SK-N-SH (cell line): ENCODE data around the gene SLBP. TPM values are rescaled to one million over a fixed set of nuclear protein-coding genes. Genes with fewer than 3 reads are reported as not detected.
A peak's percentile ranks its signal among the peaks of the same experiment; 100 is the strongest.

Source experiments
- CTCF ChIA-PET: fragments of 300-600, 350-600 bp; formaldehyde crosslinking; extraction: SDS; loops from one replicate; lab custom pipeline; 2021; lab: Yijun Ruan, JAX
- POLR2A ChIA-PET: fragments of 350-600 bp; sonication (Branson Sonifier 250); formaldehyde crosslinking; extraction: SDS; loops from one replicate; lab custom pipeline; 2020; ENCODE audit warnings: antibody characterized with exemption, inconsistent platforms; lab: Yijun Ruan, JAX
- DNase-seq: peaks from one replicate; pipeline ENCODE4 v3.0.0; 2012
- H2AFZ ChIP-seq: fragments of 200-600 bp; sonication (generic); 2 replicates; pipeline ENCODE4 v1.8.1; 2016; ENCODE audit warnings: antibody characterized with exemption, mild to moderate bottlenecking, low read depth
- H3F3A ChIP-seq: fragments of 200-600 bp; sonication (generic); replicated peaks from 2 replicates; pipeline ENCODE3; 2016; ENCODE audit warnings: antibody characterized with exemption, mild to moderate bottlenecking; ENCODE audit not compliant: insufficient read depth
- H3K27ac ChIP-seq, 2 experiments: fragments of 200-500 bp in 1 of 2; fragments of 200-600 bp in 1 of 2; sonication (Bioruptor generic) in 1 of 2; sonication (generic), shearing (Covaris generic) in 1 of 2; 2 replicates each; pipeline versions ENCODE4 v1.5.1 to v1.6.1; 2014 to 2016; ENCODE audit warnings: low read depth in 2 of 2, inconsistent platforms in 1 of 2, low read length in 1 of 2, mild to moderate bottlenecking in 1 of 2, mixed read lengths in 1 of 2
- H3K27me3 ChIP-seq: fragments of 200-600 bp; sonication (generic), shearing (Covaris generic); 2 replicates; pipeline ENCODE4 v1.6.1; 2016; ENCODE audit warnings: mixed run types; ENCODE audit not compliant: insufficient read depth
- H3K36me3 ChIP-seq, 2 experiments: fragments of 200-500 bp in 1 of 2; fragments of 200-600 bp in 1 of 2; sonication (Bioruptor generic) in 1 of 2; sonication (generic) in 1 of 2; replicated peaks in 1 of 2; 2 replicates each; pipeline versions ENCODE3 to v1.5.1; 2014 to 2016; ENCODE audit warnings: low read length in 1 of 2, mild to moderate bottlenecking in 1 of 2; ENCODE audit not compliant: insufficient read depth in 2 of 2, control insufficient read depth in 1 of 2
- H3K4me1 ChIP-seq, 2 experiments: fragments of 200-500 bp in 1 of 2; fragments of 200-600 bp in 1 of 2; sonication (Bioruptor generic) in 1 of 2; sonication (generic), shearing (Covaris generic) in 1 of 2; 2 replicates each; pipeline versions ENCODE4 v1.5.1 to v1.6.1; 2014 to 2016; ENCODE audit warnings: low read depth in 1 of 2, low read length in 1 of 2, mixed run types in 1 of 2; ENCODE audit not compliant: insufficient read depth in 2 of 2, control insufficient read depth in 1 of 2
- H3K4me2 ChIP-seq: fragments of 200-600 bp; sonication (generic), shearing (Covaris generic); 2 replicates; pipeline ENCODE4 v1.6.1; 2017; ENCODE audit warnings: mixed run types
- H3K4me3 ChIP-seq, 2 experiments: fragments of 200-500 bp in 1 of 2; fragments of 200-600 bp in 1 of 2; sonication (Bioruptor generic) in 1 of 2; sonication (generic), shearing (Covaris generic) in 1 of 2; 2 replicates each; pipeline versions ENCODE4 v1.5.1 to v1.8.1; 2014 to 2016; ENCODE audit warnings: low read depth in 2 of 2, inconsistent platforms in 1 of 2, low read length in 1 of 2, mild to moderate bottlenecking in 1 of 2, mixed read lengths in 1 of 2, moderate library complexity in 1 of 2
- H3K79me2 ChIP-seq: fragments of 200-600 bp; sonication (generic); 2 replicates; pipeline ENCODE4 v1.8.1; 2017; ENCODE audit warnings: mild to moderate bottlenecking; ENCODE audit not compliant: insufficient read depth
- H3K9ac ChIP-seq: fragments of 200-600 bp; sonication (generic); 2 replicates; pipeline ENCODE4 v1.6.1; 2017; ENCODE audit warnings: mixed run types
- H3K9me2 ChIP-seq: fragments of 200-600 bp; sonication (generic); 2 replicates; pipeline ENCODE4 v1.6.1; 2017; ENCODE audit warnings: mixed run types
- H3K9me3 ChIP-seq: fragments of 200-600 bp; sonication (generic); 2 replicates; pipeline ENCODE4 v1.6.1; 2017; ENCODE audit warnings: mixed run types, mild to moderate bottlenecking, moderate library complexity
- H4K20me1 ChIP-seq: fragments of 200-600 bp; sonication (generic); 2 replicates; pipeline ENCODE4 v1.6.1; 2017; ENCODE audit warnings: mild to moderate bottlenecking, mixed run types; ENCODE audit not compliant: insufficient read depth
- CHD2 ChIP-seq: fragments of 150-350 bp; IDR thresholded peaks from 2 replicates; pipeline ENCODE4 v1.6.1; 2018; ENCODE audit warnings: low read length; ENCODE audit not compliant: partially characterized antibody
- ELF1 ChIP-seq: IDR thresholded peaks from 2 replicates; pipeline ENCODE4 v1.4.0; 2012
- EP300 ChIP-seq, 2 experiments: IDR thresholded peaks; 2 replicates each; pipeline versions ENCODE4 v1.4.0 to v1.6.1; 2012; ENCODE audit warnings: borderline replicate concordance in 1 of 2, low read depth in 1 of 2, low read length in 1 of 2
- FOSL2 ChIP-seq: IDR thresholded peaks from 2 replicates; pipeline ENCODE4 v1.4.0; 2012; ENCODE audit warnings: low read depth, mild to moderate bottlenecking, moderate library complexity, borderline replicate concordance
- FOXJ3 ChIP-seq: sonication (generic); formaldehyde crosslinking; IDR thresholded peaks from 2 replicates; pipeline ENCODE4 v1.5.1; 2020; ENCODE audit warnings: mild to moderate bottlenecking, missing genetic modification reagents
- GATA2 ChIP-seq: sonication (generic); formaldehyde crosslinking; IDR thresholded peaks from 2 replicates; pipeline ENCODE4 v1.5.0; 2020; ENCODE audit warnings: mild to moderate bottlenecking, missing genetic modification reagents
- MXI1 ChIP-seq: IDR thresholded peaks from 2 replicates; pipeline ENCODE4 v1.6.1; 2012; ENCODE audit warnings: mild to moderate bottlenecking, low read depth, low read length, improper control_type of control experiment
- NFIC ChIP-seq: IDR thresholded peaks from 2 replicates; pipeline ENCODE4 v1.4.0; 2012; ENCODE audit warnings: borderline replicate concordance
- NRF1 ChIP-seq: IDR thresholded peaks from 2 replicates; pipeline ENCODE4 v1.6.1; 2012; ENCODE audit warnings: low read depth, mild to moderate bottlenecking, low read length
- POLR2AphosphoS5 ChIP-seq: IDR thresholded peaks from 2 replicates; pipeline ENCODE4 v1.6.1; 2012; ENCODE audit warnings: low read depth, low read length
- RFX5 ChIP-seq: IDR thresholded peaks from 2 replicates; pipeline ENCODE4 v1.6.1; 2012; ENCODE audit warnings: mild to moderate bottlenecking, improper control_type of control experiment, low read length
- SMC3 ChIP-seq: IDR thresholded peaks from 2 replicates; pipeline ENCODE4 v1.6.1; 2012; ENCODE audit warnings: low read depth, low read length, improper control_type of control experiment
- TCF12 ChIP-seq: IDR thresholded peaks from 2 replicates; pipeline ENCODE4 v1.4.0; 2012
- ZBTB33 ChIP-seq: IDR thresholded peaks from 2 replicates; pipeline ENCODE4 v1.4.0; 2012; ENCODE audit warnings: low read depth, borderline replicate concordance
- WGBS: methylation state at CpG from one replicate; pipeline ENCODE4 v1.1.6; 2017; ENCODE audit warnings: low lambda C conversion rate; 5-methylcytosine and 5-hydroxymethylcytosine counted together
- polyA plus RNA-seq, 3 experiments: library from polyadenylated mRNA; depleted of rRNA; stranded (reverse); fragments of >200 nt; gene quantifications; 2 replicates each; pipeline ENCODE4 v1.2.3, GENCODE V29; 2012
- TF ChIP-seq, protein P1 (sequence below): fragments of 200-600 bp; sonication (generic); IDR thresholded peaks from 2 replicates; pipeline ENCODE4 v1.6.1; 2017; ENCODE audit warnings: antibody characterized with exemption, mild to moderate bottlenecking, moderate library complexity
- TF ChIP-seq, protein P2 (sequence below): IDR thresholded peaks from 2 replicates; pipeline ENCODE4 v1.6.1; 2012; ENCODE audit warnings: mild to moderate bottlenecking, low read depth, low read length, moderate library complexity
- TF ChIP-seq, protein P3 (sequence below): fragments of 150-350 bp; IDR thresholded peaks from 2 replicates; pipeline ENCODE4 v1.6.1; 2017; ENCODE audit warnings: antibody characterized with exemption, low read length, low read depth, borderline replicate concordance

The SLBP gene
- polyA plus RNA-seq, 1 of the 3 experiments (the other 2 are of a cell fraction) = 51.5 TPM

DNA sequence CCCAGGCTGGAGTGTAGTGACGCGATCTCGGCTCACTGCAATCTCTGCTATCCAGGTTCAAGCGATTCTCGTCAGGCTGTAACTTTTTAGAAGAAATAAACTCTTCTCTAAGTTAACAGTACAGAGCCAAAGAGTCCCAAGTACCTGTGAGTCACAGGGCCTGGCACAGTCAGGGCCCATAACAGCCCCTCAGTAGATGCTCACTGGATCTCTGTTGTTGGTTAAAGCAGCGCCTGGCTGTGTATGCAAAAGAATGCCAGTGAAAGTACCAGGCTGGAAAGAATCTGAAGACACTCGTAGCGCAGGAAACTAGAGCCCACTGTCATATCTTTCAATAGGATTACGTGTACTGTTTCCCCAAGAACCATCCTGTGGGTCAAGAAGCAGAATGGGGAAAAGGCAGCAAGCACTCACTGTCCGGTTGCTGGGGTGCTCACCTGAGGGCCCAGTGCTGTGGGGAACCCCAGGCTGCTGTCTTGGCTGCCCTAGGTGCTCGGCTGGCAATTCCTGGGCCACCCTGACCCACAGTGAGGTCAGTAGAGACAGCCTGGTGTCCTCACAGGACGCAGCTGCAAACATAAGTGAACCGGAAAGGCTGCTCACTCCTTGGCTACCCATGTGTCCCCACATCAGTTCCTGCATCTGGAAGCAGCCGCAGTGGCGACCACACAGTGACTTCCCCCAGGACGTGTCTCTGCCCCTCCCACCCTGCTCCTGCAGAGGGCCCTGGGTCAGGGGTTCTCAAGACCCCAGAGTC is 3.1 kb upstream of the SLBP start:
- peaks cover 11 to 40% of the 10 kb centered on the region in 2 experiments; a peak in 2 of 4 replicates for H3K4me1 ChIP-seq
- H3K9ac ChIP-seq = no peak overlapping the region
- H3K79me2 ChIP-seq = peaks cover 86% of the 10 kb centered on the region
- no peaks in the 10 kb centered on the region for H3K9me3 ChIP-seq
- WGBS = 89% methylated on average over 9 of the region's 16 CpGs
- H3K4me2 ChIP-seq = no peak overlapping the region
- no peaks in the 10 kb centered on the region for H3K9me2 ChIP-seq
- H4K20me1 ChIP-seq = peaks cover 9% of the 10 kb centered on the region
- H3F3A ChIP-seq = peaks cover 24% of the 10 kb centered on the region
- no peak for DNase-seq
- no peak overlapping the region for H2AFZ ChIP-seq
- H3K27me3 ChIP-seq = no peaks in the 10 kb centered on the region
- H3K27ac ChIP-seq = peak overlapping the region in 1 of 2 experiments; percentile 12; a peak in 1 of 4 replicates
- peaks cover 12 to 32% of the 10 kb centered on the region in 2 experiments for H3K36me3 ChIP-seq
- POLR2A ChIA-PET = no interaction called here
- no peak overlapping the region for H3K4me3 ChIP-seq
- CTCF ChIA-PET = no interaction called here
- TF ChIP-seq POLR2AphosphoS5 (0 out of 2 replicates have a peak, but pooled peaks have one; percentile 9), ELF1 (no peak)

- ChIA-PET CTCF (interaction anchor here (1.4 kb wide), 1 partner anchor 21 kb away, joined by 4 read pairs; no protein-coding TSS in a partner anchor), POLR2A (no interaction called here)
- H3K9ac ChIP-seq = no peak overlapping the region
- H3K36me3 ChIP-seq = peaks cover 17 to 32% of the 10 kb centered on the region in 2 experiments
- peaks cover 86% of the 10 kb centered on the region for H3K79me2 ChIP-seq
- peaks cover 17% of the 10 kb centered on the region for H4K20me1 ChIP-seq
- H3K9me2 ChIP-seq = no peaks in the 10 kb centered on the region
- H2AFZ ChIP-seq = no peak overlapping the region
- peak overlapping the region; percentile 99 for H3K4me2 ChIP-seq
- DNase-seq = no peak
- no peaks in the 10 kb centered on the region for H3K27me3 ChIP-seq
- H3K9me3 ChIP-seq = no peaks in the 10 kb centered on the region
- WGBS = 87% methylated on average over 8 of the region's 9 CpGs
- no peak overlapping the region; a peak in 1 of 4 replicates for H3K27ac ChIP-seq
- H3K4me3 ChIP-seq = no peak overlapping the region
- H3K4me1 ChIP-seq = peaks cover 14 to 32% of the 10 kb centered on the region in 2 experiments; a peak in 2 of 4 replicates
- H3F3A ChIP-seq = peaks cover 24% of the 10 kb centered on the region
- TF ChIP-seq GATA2 (no peak), EP300 (IDR thresholded peaks at IDR 0.05; ENCODE audit: borderline replicate concordance in 1 of 2, low read depth in 1 of 2, low read length in 1 of 2) (no peak), NRF1 (no peak), TCF12 (no peak), FOXJ3 (CRISPR knock-in tag) (no peak), MXI1 (no peak), NFIC (no peak), SMC3 (no peak), FOSL2 (no peak), RFX5 (no peak), CHD2 (no peak), ZBTB33 (no peak)
- TF ChIP-seq, protein P1, sequence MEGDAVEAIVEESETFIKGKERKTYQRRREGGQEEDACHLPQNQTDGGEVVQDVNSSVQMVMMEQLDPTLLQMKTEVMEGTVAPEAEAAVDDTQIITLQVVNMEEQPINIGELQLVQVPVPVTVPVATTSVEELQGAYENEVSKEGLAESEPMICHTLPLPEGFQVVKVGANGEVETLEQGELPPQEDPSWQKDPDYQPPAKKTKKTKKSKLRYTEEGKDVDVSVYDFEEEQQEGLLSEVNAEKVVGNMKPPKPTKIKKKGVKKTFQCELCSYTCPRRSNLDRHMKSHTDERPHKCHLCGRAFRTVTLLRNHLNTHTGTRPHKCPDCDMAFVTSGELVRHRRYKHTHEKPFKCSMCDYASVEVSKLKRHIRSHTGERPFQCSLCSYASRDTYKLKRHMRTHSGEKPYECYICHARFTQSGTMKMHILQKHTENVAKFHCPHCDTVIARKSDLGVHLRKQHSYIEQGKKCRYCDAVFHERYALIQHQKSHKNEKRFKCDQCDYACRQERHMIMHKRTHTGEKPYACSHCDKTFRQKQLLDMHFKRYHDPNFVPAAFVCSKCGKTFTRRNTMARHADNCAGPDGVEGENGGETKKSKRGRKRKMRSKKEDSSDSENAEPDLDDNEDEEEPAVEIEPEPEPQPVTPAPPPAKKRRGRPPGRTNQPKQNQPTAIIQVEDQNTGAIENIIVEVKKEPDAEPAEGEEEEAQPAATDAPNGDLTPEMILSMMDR = no peak
- TF ChIP-seq, protein P2, sequence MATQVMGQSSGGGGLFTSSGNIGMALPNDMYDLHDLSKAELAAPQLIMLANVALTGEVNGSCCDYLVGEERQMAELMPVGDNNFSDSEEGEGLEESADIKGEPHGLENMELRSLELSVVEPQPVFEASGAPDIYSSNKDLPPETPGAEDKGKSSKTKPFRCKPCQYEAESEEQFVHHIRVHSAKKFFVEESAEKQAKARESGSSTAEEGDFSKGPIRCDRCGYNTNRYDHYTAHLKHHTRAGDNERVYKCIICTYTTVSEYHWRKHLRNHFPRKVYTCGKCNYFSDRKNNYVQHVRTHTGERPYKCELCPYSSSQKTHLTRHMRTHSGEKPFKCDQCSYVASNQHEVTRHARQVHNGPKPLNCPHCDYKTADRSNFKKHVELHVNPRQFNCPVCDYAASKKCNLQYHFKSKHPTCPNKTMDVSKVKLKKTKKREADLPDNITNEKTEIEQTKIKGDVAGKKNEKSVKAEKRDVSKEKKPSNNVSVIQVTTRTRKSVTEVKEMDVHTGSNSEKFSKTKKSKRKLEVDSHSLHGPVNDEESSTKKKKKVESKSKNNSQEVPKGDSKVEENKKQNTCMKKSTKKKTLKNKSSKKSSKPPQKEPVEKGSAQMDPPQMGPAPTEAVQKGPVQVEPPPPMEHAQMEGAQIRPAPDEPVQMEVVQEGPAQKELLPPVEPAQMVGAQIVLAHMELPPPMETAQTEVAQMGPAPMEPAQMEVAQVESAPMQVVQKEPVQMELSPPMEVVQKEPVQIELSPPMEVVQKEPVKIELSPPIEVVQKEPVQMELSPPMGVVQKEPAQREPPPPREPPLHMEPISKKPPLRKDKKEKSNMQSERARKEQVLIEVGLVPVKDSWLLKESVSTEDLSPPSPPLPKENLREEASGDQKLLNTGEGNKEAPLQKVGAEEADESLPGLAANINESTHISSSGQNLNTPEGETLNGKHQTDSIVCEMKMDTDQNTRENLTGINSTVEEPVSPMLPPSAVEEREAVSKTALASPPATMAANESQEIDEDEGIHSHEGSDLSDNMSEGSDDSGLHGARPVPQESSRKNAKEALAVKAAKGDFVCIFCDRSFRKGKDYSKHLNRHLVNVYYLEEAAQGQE = no peak
- TF ChIP-seq, protein P3, sequence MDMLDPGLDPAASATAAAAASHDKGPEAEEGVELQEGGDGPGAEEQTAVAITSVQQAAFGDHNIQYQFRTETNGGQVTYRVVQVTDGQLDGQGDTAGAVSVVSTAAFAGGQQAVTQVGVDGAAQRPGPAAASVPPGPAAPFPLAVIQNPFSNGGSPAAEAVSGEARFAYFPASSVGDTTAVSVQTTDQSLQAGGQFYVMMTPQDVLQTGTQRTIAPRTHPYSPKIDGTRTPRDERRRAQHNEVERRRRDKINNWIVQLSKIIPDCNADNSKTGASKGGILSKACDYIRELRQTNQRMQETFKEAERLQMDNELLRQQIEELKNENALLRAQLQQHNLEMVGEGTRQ = no peak
Observed at GRCh38 chr4:1714303-1715001, 2.3 kb upstream of the SLBP start.
